GM19099 (cell line): ENCODE measurements around the gene S100A8.

Experiments
- POLR2A ChIP-seq: IDR thresholded peaks from 3 replicates; pipeline ENCODE4 v1.6.1; 2011; ENCODE audit warnings: low read depth; ENCODE audit not compliant: insufficient read length; ENCODE audit errors: extremely low read depth

The S100A8 gene

DNA sequence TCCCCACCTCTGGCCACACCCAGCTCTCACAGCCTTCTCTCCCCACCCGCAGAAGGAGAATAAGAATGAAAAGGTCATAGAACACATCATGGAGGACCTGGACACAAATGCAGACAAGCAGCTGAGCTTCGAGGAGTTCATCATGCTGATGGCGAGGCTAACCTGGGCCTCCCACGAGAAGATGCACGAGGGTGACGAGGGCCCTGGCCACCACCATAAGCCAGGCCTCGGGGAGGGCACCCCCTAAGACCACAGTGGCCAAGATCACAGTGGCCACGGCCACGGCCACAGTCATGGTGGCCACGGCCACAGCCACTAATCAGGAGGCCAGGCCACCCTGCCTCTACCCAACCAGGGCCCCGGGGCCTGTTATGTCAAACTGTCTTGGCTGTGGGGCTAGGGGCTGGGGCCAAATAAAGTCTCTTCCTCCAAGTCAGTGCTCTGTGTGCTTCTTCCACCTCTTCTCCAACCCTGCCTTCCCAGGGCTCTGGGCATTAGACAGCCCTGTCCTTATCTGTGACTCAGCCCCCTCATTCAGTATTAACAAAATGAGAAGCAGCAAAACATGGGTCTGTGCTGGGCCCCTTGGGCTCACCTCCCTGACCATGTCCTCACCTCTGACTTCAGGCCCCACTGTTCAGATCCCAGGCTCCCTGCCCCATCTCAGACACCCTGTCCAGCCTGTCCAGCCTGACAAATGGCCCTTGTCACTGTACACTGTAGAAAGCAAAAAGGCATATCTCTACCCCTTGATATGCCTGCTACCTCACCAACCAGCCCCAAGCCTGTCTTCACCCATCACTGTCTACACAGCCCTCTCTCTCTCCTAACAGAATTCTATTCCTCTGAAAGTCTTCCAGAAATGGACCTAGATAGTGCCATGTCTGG, 30.0 kb downstream of the S100A8 start:
- no peak for TF ChIP-seq POLR2A

DNA sequence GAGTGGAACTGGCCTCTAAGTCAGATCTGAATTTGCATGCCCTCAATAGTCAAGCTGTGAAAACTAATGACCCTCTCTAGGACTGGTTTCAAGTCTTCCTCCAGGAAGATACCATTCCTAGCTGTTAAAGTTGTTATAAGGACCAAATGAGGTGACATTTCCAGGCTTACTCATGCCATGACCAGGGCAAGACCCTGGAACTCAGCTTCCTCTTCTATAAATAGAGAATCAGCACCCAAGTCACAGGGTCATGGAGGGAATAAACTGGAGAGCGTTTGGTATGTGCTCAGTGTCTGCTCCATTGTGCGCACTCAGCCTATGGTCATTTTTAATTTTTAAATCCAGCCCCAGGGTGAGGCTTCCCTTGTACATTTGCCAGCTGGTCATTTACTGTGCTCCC, 30.7 kb downstream of the S100A8 start:
- no peak for TF ChIP-seq POLR2A

DNA sequence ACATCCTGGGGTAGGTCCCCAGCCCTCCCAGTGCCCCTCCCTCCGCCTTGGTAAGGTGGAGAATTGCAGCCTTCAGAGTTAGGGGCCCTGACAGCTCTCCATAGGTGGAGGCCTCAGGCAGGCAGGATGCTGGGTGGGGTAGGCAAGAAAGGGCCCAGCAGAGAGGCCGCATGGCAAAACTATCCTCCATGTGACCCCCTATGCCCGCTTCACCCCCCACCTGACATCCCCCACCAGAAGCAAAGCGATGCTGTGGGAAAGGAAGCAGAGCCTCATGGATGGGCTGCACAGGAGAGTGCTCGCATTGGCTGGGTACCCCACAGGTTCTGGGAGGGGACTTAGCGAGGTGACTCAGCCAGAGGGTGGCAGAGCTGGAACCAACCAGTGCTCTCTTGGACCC, 31.6 kb downstream of the S100A8 start:
- TF ChIP-seq POLR2A = no peak

DNA sequence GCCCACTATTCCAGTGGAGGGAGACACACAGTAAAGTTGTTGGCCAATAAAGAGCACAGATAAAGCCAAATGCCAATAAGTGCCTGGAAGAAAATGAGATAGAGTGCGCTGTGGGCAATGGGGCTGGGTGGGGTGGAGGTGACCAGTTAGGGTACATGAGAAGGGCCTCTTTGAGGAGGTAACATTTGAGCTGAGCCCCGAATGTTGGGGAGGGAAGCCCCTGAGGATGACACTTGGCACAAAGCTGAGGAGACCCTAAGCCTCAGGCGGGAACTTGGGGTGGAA, 32.2 kb downstream of the S100A8 start:
- TF ChIP-seq POLR2A = no peak

DNA sequence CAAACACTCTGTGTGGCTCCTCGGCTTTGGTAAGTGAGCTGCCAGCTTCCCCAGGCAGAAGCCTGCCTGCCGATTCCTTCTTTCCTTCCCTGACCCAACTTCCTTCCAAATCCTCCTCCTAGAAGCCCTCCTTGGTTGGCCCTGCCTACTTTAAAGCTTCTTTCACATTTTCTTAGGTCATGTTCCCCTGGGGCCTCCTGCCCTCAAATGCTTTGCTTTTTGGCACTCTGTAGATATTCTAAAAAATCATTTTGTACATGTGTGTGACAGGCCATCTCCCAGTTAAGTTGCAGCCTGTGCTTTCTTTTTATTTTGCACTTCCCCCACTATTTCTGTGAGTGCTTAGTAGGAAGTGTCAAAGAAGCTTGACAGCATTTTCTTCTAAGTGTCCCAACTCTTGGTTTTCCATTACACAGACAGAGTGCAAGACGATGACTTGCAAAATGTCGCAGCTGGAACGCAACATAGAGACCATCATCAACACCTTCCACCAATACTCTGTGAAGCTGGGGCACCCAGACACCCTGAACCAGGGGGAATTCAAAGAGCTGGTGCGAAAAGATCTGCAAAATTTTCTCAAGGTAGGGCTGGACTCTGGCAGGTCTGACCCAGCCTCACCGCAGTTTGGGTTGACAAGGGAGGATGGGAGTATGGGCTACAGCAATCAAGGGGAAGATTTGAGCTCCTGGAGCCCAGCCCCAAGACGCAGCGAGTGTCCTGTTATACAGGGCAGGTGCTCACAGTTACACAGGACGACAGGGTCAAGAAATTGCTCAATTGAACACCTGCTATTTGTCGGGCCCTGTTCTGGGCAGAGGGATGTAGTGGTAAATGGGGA, 32.8 kb downstream of the S100A8 start, which contains the start of gene S100A9:
TSS of gene S100A9 (plus strand) at position 2 of the 838 bp plus-strand sequence. CDS start at position 432, 430 bp downstream.
- TF ChIP-seq POLR2A = no peak

DNA sequence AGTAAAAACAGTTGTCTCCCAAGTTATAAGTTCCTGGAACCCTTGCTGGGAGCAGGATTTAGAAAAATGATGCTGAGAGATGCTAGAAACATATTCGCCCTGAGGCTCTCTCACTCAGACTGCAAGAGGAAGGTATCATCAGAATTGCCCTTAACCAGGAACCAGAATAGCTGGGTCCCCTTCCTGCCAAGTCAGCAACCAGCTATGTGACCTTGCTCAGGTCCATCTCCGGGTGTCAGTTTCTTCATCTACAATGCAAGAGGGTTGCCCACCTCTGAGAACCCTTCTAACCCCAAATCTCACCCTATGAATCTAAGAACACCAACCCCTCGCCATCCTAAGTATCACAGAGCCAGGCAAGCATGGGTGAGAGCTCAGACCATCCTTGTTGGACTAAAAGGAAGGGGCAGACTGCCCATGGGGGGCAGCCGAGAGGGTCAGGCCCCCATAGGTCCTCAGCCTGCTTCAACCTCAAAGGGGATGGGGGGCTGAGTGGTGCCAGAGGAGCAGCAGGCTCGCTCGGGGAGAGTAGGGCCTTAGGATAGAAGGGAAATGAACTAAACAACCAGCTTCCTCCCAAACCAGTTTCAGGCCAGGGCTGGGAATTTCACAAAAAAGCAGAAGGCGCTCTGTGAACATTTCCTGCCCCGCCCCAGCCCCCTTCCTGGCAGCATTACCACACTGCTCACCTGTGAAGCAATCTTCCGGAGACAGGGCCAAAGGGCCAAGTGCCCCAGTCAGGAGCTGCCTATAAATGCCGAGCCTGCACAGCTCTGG, 33.6 kb downstream of the S100A8 start:
- no peak for TF ChIP-seq POLR2A

DNA sequence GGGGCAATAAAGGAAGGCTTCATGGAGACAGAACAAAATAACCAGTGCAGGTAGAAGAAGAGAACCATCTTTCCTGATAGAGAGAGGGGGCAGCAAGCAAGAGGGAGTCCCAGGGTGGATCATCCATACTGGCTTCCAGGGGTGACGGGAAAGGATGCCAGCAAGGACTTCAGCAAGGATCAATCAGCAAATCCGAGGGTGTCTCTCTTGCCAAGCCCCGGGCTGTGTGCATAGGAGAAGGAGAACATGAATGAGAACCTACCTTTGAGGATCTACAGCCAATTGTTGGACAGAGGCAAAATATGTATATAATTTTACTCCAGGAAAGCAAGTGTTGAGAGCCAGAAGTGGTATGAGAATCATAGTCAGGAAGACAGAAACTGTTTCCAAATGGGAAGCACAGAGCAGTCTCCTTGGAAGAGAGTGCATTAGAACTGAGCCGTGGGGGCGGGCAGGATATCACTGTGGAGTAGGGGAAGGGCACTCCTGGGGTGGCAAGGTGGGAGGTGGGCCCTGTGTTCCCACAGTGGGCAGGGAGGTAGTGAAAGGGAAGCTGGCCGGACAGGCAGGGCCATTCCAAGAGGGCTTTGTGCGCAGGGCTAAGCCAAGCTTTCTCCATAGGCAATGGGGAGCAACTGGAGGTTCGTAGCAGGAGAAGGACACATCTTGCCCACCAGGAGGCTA, 34.3 kb downstream of the S100A8 start:
- TF ChIP-seq POLR2A = no peak

DNA sequence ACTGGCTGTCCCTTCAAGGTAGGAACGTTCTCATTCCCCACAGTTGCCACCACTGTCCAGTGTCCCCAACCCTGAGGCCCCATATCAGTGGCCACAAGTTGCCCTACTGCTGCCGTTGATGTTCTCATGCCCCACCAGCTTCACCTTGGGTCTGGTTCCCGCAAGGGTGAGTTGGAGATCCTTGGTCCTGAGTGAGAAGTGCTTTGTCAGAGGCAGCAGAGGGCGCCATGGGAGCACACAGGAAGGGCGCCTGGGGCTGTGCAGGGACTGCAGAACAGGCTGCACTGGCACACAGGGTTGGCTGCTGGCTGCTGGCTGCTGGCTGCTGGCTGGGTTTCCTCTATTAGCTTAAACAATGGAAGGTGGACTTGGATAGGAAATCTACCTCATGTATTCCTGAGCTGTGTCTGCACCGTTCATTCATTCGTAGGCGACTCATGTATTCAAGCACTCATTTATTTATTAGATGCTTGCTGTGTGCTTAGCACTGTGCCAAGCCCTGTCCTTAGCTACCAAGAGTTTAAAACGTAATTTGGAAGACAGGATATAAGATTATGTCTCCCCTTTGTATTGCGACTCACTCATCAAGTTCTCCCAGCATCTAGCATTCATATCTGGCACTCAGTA, 35.3 kb downstream of the S100A8 start:
- TF ChIP-seq POLR2A = no peak

DNA sequence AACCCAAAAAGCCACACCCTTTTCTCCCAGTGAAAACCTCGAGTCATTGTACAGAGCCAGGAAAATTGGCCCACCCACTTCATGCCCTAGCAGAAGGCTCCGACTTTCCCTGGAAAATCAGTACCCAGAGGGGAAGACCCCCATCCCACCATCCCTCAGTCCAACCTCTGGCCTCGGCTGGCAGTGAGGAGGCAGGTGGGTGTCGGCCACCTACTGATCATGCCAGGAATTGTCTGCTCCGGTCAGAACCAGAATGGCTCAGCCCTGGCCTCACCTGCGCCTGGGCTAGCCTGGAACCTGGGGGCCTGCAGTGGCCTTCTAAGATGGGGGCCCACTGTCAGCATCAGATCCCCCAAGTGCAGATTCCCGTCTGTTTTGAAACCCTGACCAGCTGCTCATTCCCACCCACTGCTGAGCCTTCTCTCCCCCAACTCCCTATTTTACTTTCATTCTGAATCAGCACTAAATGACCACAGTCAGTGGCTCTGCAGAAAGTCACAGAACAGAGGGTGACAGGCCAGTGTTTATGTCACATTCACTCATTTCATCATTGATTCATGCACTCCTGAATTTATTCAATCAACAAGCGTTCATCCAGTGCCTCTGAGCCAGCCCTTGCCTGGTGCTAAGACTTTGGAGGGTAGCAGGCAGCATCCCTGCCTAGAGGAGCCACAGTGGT, 36.2 kb downstream of the S100A8 start:
- no peak for TF ChIP-seq POLR2A

DNA sequence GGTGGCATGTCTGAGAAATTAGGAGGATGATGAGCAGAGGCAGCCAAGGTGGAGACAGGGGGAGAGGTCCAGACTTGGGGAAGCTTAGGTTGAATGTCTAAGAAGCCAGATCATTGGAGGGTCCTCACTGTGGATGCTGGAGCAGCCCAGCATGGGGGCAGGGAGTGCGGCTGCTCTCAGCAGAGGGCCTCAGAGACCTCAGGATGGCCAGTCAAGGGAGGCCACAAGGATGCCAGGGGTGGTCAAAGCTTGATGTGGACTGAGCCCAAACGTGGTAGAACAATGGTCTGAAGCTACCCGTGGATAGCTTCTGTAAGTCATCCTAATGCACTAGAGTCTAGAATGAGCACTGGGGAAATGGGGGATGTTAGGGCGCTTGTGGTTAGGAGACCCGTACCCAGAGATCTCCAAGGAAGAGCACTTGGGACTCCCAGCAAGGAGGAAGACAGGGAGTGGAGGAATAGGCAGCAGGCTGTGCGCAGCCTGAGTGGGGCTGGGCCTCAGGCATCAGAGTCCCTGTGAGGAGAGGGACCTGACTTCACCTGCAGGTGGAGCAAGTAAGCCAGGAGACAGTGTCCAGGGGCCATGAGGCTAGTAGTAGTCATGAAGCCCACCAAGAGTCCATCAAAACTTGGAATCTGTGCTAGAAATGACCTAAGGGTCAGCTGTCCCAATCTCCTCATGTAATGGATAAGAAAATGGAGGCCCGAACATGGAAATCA, 37.5 kb downstream of the S100A8 start:
- no peak for TF ChIP-seq POLR2A

DNA sequence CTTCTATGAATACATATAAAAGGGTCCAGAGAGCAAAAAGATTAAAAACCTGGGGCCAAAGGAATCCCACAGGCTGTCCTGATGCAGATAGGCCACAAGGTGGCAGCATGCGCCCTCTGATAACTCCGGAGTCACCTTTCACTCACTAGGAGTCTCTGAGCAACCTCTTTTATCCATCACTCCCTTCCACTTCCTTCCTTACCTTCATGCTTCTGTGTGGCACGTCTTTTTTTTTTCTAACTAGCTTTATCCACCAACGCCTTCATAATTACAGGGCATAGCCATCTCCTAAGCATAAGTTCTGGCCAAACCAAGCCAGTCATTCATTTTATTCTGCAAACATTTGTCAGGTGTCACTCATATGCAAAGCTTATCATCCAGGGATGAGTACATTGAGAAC, 38.4 kb downstream of the S100A8 start:
- TF ChIP-seq POLR2A = no peak

DNA sequence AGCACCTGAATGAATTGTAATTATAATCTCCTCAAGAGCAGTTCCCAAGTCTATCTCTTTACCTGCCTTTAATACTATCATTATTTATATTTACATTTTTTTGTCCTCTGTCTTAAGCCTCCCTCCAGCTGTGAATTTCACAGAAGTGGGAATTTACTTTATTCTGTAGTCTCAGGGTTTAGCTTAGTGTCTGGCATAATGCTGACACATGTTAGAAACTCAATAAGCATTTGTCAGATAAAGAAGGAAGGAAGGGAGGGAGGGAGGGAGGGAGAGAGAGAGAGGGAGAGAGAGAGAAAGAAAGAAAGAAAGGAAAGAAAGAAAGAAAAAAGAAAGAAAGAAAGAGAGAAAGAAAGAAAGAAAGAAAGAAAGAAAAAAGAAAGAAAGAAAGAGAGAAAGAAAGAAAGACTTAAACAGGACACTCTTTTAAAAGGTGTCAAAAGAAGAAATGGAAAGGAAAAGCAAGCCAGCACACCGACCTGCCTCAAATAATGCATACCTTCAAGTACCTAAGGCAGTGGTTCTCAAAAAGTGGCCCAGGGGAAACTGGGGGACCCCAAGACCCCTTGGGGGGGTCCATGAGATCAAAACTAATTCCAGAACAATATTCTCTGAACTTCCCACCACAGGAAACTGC, 40.4 kb downstream of the S100A8 start:
- TF ChIP-seq POLR2A = no peak
